HG02840 (cell line): ENCODE measurements around the gene RIPOR3.
"Not testable (repeated sequence)": the region's sequence is repeated elsewhere in the genome, so short reads cannot be mapped to it uniquely, and the experiment has no call there.

Experiments used
- ATAC-seq: cut with Tn5 transposase; IDR thresholded peaks from one replicate; pipeline ENCODE4 v1.9.1; 2021; ENCODE audit warnings: mild to moderate bottlenecking, moderate library complexity, moderate number of reproducible peaks; ENCODE audit not compliant: unreplicated experiment, low FRiP score

Gene RIPOR3

DNA sequence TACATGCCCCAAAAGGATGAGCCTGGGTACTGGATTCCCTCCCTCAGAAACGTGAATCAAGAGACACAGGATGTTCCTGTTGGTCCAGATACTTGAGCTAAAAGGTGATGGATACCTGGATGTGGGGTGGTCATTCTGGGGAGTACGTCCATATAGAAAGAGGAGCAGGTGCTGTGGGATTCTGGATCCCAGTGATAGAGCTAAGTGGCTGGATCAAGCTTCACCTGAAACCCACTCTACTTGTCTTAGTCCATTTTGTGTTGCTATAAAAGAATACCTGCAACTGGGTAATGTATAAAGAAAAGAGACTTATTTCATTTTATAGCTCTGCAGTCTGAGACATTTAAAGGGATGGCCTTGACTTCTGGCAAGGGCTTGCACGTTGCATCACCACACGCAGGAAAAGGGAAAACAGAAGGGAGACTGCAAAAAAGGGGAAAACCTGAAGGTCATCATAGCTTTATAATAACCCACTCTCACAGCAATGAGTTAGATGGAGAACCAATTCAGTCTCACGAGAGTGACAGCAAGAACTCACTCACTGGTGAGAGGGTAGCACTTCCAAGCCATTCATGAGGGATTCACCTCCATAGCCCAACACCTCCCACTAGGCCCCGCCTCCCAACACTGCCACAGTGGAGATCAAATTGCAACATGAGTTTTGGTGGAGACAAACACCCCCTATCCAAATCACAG lies 31.2 kb downstream of the RIPOR3 start:
- ATAC-seq, result no peak

DNA sequence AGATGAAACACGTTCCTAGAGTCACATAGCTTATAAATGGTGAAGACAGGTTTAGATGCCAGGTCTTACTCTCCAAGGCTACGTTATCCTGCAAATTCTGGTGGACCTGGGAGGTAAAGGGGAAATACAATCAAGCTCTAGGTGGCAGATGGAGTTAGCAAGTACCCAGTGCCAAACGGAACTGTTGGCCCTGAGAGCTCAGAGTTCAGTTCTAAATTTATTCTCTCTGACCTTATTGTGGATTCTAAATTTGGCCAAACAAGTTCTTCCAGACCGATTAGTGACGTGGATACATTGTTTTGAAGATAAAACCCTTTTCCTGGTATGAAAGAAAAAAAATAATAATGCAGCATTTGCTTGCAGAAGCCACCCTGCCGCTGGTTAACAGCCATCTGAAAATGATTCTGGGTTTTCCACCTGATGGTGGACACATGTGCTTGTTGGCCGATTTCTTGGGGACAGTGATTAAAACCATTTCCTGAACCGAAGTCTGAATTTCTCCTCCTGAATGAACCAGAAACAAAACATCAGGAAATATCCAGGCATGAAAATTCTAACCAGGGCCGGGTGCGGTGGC lies 32.5 kb downstream of the RIPOR3 start:
- no peak for ATAC-seq

DNA sequence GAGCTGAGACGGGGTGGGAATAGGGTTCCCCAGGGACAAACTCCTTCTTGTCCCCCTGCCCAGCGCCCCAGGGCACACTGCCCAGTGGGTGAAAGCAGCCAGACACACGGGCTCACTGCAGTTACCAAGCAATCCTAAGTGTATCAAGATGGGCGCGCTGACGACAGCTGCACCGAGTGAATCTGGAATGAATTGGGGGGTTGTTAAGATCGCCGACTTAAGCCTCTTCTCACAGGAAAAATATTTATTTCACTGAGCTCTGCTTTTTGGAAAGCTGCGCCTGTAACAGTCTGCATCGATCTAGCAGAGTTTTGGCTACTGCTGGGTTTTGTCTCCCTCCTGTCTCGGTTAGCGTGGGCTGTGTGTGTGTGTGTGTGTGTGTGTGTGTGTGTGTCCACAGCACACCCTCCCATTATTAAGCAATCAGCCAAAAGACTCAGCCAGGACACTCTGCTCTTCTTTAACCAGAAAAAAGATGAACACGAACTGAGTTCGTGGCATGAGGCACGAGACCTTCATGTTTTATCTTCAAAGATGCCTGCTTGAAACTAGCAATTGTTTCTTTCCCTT lies 35.9 kb downstream of the RIPOR3 start:
- no peak for ATAC-seq

DNA sequence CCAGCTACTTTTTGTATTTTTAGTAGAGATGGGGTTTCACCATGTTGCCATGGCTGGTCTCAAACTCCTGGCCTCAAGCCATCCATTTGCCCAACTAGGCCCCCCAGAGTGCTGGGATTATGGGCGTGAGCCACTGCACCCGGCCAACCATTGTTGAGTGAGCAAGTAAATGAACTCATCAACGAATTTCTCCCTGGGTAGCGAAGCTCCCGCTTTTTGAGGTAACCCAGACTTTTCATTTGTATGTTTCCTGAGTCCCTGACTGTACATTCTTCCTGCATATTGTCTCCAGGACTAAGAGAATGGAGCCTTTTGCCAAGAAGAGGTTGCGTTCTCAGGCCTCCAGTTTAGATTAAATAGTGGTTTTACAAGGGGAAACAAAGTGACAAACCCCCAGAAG lies 36.4 kb downstream of the RIPOR3 start:
- ATAC-seq, result no peak

DNA sequence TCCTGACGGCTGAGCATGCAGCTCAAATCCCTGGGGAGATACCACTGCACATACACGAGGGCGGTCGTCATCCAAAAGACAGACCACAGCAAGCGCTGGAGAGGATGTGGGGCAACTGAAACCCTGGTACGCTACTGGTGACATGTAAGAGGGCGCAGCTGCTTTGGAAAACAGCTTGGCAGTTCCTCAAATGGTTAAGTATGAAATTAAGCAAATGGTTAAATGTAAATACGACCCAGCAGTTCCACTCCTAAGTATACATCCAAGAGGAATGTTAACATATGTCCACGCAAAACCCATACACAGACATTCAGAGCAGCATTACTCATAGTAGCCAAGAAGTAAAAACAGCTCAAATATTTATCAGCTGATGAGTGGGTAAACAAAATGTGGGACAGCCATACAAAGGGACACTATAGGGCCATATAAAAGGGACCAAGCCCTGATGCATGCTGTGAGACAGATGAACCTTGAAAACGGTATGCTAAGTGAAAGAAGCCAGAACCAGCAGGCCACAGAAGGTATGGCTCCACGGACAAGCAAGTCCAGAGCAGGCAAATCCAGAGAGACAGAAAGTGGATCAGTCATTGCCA lies 38.5 kb downstream of the RIPOR3 start:
- ATAC-seq, result no peak

DNA sequence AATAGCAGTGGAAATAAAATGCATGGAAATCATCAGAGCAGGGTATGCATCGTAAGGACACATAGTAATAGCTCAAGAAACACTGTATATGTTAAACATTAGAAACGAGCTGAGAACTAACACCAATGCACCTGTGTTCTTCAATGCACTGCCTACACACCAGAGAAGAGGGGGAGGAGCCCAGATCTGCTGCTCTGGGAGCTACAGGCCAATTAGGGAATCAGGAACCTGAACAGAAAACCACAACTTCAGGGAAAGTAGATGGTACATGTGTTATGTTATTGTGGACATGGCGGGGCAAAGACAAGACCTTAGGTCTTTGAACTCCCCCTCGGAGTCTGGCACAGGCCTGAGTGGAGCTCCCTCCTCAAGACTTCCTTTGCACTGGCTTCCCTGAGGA lies 39.7 kb downstream of the RIPOR3 start:
- ATAC-seq, result no peak

DNA sequence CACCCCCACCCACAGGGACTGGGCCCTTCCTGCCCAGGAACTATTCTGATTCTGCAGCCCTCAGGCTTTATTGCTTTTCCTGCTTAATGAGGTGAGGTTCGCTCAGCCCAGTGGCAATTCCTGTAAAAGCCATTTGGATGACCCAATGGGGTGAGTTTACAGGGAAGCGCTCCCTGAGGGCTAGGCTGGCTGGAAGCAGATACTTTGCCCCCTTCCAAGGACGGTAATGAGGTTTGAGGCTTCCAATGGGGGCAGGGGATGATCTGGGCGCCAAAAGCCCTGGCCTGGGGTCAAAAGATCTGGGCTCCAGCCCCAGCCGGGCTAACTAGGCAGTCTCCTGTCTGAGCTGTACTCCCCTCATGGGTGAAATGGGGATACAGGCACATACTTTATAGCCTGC lies 41.8 kb downstream of the RIPOR3 start:
- no peak for ATAC-seq

DNA sequence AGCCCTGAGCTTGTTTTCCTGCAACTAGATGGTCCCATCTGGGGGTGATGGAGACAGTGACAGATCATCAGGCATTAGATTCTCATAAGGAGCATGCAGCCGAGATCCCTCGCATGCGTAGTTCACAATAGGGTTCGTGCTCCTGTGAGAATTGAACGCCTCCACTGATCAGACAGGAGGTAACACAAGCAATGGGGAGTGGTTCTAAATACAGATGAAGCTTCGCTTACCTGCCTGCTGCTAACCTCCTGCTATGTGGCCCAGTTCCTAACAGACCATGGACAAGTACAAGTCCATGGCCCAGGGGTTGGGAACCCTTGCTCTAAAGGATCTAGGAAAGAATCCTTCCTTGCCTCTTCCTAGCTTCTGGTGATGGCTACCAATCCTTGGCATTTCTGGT lies 42.7 kb downstream of the RIPOR3 start:
- no peak for ATAC-seq

DNA sequence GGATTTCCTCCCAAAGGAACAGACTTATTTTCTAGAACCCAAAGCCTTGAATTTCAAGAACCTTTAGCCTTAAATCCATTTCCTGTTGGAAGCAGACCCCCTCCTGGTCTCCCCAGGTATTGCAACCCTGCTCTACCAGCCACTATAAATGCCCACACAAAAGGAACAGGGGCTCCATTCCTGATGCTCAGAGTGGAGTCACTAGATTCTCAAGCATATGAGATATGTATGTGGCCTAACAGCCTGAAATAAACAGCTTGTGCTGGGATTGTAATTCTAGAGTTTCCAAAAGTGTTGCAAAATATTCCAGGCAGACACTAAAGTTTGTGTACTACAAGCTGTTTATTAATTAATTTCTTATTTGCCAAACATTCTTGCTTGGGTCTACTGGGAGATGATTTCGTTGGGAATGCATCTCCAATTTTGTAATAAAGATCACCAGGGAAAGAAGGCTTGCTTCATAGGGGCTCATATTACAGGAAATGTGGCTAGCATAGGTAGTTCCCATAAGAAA lies 44.8 kb downstream of the RIPOR3 start:
- ATAC-seq, result no peak

DNA sequence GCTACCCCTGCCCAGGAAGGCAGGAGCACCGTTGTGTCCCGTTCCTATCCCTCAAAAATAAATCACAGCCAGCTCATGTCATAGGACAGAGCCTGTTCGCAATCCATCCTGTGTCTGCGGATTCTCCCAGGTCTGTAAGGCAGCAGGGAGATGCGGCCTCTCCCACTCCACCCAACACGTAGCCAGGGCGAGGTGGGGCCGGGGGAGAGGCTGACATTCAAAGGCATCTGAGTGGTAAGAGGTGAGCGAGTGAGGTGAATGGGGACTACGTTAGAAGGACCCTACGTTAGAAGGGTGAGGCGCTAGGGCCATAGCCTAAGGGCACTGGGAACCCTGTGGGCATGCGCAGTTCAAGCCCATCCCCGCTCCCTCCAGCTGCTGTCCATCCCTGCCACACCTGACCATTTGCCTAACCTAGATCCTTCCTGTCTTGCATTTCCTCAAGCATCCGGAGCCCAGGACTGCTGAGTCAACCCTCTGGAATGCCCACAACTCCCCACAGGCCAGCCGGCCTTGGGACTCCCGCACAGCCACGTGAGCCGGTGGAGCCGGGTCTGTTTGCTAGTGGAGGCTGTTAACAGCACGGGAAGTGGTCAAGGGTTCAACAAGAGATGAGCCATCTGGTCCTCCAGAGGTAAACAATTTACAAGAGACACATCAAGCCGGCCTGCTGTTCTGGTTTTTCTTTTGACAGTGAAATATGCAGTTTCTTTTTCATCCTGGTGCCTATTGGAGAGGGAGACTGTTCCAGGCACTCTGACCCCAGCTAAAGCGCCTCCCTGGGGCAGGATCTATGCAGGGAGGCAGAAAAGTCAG lies 45.9 kb downstream of the RIPOR3 start:
- ATAC-seq, result no peak

DNA sequence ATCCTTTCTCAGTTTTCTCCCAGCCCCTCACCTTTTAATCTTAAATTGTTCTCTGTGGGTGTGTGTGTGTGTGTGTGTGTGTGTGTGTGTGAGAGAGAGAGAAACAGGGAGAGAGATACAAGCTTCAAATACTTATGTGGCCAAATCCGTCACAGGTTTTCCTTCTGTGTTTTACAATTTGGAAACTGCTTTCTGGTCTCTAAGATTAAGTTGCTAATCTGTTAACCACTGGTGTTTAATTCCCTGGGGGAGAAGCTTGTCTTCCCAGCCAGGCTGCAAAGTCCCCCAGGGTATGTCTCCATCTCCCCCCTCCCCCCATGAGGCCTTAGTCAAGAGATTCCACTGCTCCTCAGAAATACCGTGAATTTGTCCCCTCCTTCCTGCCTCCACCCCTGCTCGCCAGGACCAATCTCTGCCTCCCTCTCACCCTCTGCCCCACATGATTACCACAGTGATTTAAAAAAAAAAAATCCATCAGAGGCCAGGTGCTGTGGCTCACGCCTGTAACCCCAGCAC lies 49.0 kb downstream of the RIPOR3 start:
- ATAC-seq, result no peak

DNA sequence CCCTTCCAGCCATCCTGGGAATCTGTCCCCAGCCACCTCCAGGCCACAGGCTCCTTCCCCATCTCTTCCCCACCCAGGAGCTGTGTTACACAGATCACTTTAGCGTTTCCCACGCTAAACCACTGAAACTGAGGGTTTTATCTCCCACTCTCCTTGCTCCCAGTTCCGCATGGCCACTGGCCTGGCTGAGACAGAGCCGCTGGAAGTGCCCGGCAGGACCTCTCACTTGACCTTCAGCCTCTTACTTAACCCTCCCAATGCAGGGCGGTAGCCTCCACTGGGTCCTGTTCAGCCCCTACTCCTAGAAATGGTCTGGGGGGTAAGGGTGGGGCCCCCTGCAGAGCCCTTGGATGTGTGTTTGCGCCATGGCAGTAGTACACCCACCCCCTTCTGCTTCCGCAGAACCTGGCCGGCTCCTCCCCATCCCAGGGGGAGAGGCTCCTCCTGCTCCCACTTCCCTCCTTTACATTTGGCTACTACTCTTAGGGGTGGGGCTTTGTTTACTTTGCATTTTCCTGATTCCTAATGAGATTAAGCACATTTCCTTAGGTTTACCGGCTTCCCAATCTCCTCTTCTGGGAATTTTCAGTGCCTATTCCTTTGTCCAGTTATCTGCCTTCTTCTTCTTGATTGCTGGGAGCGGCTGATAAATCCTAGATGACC lies 49.6 kb downstream of the RIPOR3 start:
- not testable (repeated sequence) for ATAC-seq

DNA sequence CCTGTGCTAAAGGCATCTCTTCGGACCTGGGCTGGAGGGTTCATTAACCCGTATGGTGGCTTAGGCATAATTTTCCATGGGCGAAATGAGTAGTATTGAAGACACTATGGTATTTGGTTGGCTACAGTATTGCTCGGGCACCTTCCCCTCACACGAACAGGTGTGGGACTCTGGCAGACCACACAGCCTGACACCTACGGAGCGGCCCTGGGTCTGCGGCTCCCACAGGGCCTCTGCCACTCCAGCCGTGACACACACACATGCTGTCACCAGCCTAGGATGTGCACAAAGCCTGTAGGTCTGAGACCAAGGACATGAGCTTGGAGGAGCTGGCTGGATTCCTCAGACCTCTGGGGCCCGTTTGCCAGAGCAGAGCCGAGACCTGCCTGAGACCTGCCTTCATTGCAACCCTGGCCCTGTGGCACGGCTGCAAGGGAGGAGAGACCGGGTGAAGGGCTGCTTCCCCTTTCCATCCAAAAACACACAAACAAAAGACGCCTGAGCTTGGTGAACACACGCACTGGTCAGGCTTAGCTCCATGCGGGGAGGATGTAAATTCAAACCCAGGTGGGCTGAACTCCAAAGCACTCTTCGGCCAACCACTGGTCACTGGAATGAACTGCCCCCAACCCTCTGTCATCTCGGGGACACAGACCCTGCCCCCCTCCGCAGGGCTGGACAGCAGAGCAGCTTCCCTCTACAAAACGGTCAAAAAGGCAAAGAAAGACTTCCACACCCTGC lies 51.2 kb downstream of the RIPOR3 start:
- not testable (repeated sequence) for ATAC-seq

DNA sequence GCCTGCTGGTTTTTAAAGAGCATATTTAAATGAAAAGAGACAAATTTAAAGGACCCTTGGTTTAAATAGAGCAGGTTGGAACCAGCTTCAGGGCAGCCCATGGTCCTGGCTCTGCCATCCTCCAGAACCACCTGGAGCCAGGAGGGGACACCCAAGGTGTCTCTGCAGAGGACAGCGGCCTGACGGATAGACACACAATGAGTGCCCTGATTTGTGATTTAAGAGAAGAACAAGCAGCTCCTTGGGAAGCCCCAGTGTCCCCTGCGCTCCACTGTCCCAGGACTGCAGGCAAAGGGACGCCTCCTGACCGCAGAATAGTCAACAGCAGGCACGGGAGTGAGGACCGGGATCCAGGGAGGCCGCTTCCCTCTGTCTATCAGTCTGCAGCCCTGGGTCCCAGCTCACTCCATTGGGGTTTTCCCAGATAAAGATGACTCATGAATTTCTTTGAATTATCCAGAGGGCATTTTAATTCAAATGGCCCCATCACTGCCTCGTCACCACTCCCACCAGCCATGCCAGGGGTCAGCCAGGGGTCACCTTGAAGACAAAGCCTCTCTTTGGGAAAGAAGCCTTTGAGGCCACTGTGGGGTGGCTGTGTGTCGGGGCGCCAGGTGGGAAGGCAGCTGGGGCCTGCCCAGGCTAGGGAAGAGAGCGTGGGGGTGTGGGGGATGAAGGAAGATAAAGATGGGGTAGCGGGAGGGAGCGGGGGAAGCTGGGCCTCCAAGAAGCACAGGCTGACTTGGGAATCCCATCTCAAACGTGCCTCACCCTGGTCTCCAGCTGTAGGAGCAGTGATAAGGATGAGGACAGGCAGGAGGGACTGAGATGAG lies 53.1 kb downstream of the RIPOR3 start:
- not testable (repeated sequence) for ATAC-seq

DNA sequence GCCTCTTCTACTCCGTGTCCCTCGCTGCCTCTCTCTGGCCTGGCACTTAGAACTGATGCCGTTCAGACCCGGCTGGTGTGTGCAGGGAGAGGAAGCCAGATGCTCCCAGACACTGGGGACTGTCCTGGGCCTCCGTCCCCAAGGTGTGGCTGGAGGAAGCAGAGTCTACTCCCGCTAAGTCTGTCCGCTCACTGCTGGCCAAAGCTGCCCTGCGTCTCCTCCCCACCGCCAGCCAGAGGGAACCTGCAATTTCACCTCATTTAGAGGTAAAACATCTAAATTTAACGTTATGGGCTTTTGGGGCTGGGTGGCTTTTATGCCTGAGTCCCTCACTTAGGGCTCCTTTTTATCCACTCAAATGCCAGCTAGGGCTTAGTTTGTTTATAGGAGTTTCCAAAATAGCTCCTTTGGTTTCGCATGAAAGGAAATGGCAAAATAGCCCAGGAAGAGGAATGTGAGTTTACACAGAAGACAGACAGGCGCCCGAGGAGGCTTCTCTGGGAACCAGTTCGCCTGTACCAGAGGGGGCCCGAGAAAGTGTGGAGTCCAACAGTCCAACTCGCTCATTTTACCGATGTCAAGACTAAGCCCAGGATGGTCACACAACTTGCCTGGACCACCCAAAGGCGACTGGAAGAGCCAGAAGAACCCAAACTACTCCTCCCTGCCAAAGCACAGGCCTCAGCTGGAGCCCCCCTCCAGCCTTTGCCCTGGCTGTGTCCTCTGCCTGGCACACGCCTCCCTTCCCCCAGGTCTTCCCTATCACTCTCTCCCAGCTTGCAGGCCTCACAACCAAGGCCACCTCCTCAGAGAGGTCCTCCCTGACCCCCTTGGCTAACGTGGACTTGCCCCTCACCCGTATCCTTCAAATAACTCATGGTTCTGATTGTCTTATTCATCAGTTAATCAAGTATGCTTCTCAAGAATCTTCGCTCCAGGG lies 54.5 kb downstream of the RIPOR3 start:
- no peak for ATAC-seq

DNA sequence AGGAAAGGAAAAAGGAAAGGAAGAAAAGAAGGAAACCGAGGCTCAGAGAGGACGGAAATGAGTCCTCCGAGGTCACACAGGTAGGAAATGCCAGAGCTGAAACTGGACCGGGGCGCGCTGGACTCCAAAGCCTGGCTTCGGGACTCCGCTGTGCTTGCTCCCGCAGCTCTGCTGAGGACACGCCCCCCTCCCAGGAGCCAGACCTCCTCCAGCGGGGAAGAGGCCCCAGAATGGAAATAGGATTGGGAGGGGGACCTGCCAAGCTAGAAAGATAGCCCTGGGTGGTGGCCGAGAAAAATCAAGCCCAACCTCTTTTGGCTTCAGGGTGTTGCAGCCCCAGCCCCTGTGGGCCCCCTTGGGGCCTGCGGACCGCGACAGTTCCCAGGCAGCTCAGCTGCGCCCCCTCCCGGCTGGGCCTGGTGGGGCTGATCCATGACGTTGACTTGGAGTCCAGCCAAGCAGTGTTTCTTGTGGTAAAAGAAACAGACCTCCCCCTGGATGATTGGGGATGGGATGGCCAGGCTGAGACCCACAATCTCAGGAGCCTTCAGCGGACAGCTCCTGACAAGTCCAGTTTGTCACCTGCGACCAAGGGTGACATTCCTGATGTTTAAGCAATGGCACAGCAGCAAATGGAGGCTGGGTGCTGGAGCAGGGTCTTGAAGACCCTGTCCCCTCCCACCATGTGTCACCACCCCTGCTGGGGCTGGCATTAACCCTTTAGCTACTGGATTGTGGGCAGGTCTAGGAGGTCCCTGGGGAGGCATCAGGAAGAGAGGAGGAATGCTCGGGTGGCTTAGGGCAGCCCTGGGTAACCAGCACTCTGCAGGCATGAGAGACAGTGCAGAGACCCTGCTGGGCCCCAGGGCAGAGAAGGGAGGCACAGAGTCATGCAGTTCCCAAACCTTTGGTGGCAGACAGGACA lies 55.4 kb downstream of the RIPOR3 start:
- ATAC-seq, result no peak
